ENCODE measurements around the gene STK32B. TPM values are rescaled to one million over a fixed set of nuclear protein-coding genes. Genes with fewer than 3 reads are reported as not detected.

STK32B gene
- total RNA-seq, 4 donors from 2014 or later = 0.39 to 2.7 (median 2.4) TPM

DNA sequence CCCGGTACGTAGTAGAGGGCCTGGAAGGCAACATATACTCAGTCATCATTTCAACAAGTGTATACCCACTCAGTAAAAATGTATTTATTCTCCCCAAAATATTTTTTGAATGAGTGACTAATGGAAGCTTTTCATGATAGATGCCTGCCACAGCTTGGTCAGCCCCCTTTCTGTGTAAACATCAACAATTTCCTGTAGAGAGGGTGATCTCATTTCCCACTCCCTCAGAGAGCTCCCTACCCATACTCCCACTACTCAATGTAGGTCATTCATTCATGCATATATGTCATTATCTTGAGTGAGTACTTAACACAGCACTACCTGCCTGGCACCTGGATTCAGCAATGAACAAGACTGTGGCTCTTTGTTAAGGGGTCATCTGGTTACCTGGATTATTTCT, 81.9 kb downstream of the STK32B start:
- Histone ChIP-seq H3K4me3 (no peak overlapping the region), H3K27ac (no peak overlapping the region), H3K36me3 (no peaks in the 10 kb centered on the region), H3K4me1 (peaks cover 0 to 6% (median under 1%) of the 10 kb centered on the region in 4 donors), H3K9me3 (peaks cover 0 to 11% (median 0%) of the 10 kb centered on the region in 4 donors), H3K27me3 (no peaks in the 10 kb centered on the region)
- no peak for DNase-seq (ENCODE audit: low spot score in 2 of 2)
- TF ChIP-seq EP300 (IDR thresholded peaks at IDR 0.05) = no peak
- no peak for TF ChIP-seq POLR2A (IDR thresholded peaks at IDR 0.05)
- TF ChIP-seq, protein P1, sequence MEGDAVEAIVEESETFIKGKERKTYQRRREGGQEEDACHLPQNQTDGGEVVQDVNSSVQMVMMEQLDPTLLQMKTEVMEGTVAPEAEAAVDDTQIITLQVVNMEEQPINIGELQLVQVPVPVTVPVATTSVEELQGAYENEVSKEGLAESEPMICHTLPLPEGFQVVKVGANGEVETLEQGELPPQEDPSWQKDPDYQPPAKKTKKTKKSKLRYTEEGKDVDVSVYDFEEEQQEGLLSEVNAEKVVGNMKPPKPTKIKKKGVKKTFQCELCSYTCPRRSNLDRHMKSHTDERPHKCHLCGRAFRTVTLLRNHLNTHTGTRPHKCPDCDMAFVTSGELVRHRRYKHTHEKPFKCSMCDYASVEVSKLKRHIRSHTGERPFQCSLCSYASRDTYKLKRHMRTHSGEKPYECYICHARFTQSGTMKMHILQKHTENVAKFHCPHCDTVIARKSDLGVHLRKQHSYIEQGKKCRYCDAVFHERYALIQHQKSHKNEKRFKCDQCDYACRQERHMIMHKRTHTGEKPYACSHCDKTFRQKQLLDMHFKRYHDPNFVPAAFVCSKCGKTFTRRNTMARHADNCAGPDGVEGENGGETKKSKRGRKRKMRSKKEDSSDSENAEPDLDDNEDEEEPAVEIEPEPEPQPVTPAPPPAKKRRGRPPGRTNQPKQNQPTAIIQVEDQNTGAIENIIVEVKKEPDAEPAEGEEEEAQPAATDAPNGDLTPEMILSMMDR (IDR thresholded peaks at IDR 0.05) = no peak
- WGBS, 2 donors = 58 to 72% methylated on average over 2 of the region's 2 CpGs

DNA sequence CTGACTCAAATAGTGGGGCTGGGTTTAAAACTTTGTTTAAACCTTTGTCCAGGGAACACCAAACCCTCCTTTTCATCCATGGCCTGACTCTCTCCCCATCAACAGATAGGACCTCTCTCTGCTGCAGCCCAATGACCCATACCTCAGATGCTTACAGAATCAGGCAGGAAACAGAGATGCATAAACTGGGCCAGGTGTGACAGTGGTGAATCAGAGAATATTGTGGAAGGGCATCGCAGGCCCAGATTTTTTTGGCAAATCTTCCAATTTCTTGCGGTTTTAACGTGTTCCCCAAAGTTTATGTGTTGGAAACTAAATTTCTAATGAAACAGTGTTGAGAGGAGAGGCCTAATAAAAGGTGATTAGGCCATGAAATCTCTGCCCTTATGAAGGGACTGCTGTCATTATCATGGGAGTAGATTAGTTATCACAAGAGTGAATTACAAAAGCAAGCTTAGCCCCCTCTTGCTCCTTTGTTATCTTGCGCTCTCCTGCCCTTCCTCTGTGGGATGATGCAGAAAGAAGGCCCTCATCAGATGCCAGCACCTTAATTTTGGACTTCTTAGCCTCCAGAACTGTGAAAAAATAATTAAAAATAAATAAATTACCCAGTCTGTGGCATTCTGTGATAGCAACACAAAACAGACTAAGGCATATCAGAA, 82.8 kb downstream of the STK32B start:
- TF ChIP-seq, protein P1 (IDR thresholded peaks at IDR 0.05) = no peak
- TF ChIP-seq POLR2A (IDR thresholded peaks at IDR 0.05) = no peak
- TF ChIP-seq EP300 (IDR thresholded peaks at IDR 0.05) = no peak
- Histone ChIP-seq H3K27me3 (no peaks in the 10 kb centered on the region), H3K4me3 (no peak overlapping the region), H3K4me1 (peaks cover 0 to 7% (median 2%) of the 10 kb centered on the region in 4 donors), H3K36me3 (no peaks in the 10 kb centered on the region), H3K9me3 (peaks cover 0 to 11% (median 0%) of the 10 kb centered on the region in 4 donors), H3K27ac (no peak overlapping the region)
- no peak for DNase-seq (ENCODE audit: low spot score in 2 of 2)
- 69 to 86% methylated on average over 4 of the region's 4 CpGs for WGBS, 2 donors

DNA sequence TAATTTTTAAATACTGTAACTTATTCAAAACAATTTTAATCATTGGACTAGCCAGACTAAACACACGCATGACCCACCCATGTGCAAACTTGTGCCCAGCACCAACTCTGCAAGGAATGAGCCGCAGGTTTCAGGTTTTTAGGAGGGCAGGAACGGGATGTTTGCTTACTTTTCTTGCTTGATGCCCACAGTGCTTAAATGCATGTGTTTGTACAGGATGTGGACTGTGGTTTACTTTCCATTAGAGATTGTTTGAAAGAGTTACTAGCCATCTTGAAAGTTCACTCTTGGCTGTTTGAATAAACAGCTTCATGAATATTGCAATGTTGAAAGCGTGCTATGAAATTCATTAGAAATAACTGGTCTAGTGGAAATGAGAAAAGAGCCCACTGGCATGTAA, 83.3 kb downstream of the STK32B start:
- 91 to 96% methylated on average over 4 of the region's 4 CpGs for WGBS, 2 donors

DNA sequence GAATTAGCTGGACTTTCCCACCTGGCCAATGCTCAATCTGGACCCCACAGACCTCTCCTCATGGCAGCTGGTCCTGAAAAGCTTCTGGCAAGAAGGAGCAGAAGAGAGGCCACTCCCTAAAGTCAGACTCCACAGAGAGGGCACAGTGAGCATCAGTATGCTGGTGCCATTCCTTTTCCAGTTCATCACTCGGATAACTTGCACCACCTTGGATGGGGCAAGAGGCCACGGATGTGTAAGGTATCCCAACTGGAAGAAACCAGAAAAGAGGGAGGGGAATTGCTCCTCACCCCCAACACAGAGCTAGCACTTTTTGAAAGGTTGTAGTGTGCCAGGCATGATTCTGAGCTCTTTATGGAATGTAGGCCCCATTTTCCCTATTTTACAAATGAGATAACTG, 85.9 kb downstream of the STK32B start:
- DNase-seq (ENCODE audit: low spot score in 2 of 2) = no peak
- WGBS, 2 donors = 85 to 90% methylated on average over 2 of the region's 2 CpGs
- Histone ChIP-seq H3K4me3 (no peak overlapping the region), H3K9me3 (no peaks in the 10 kb centered on the region), H3K27ac (no peak overlapping the region), H3K27me3 (no peaks in the 10 kb centered on the region), H3K4me1 (peaks cover 0 to 7% (median 2%) of the 10 kb centered on the region in 4 donors), H3K36me3 (no peaks in the 10 kb centered on the region)
- no peak for TF ChIP-seq POLR2A (IDR thresholded peaks at IDR 0.05)
- TF ChIP-seq EP300 (IDR thresholded peaks at IDR 0.05) = no peak
- TF ChIP-seq, protein P1 (IDR thresholded peaks at IDR 0.05) = no peak

More for the DNA sequence above, 83.3 kb downstream of the STK32B start:
- Histone ChIP-seq H3K27ac (no peak overlapping the region), H3K36me3 (no peaks in the 10 kb centered on the region), H3K9me3 (peaks cover 0 to 11% (median 0%) of the 10 kb centered on the region in 4 donors), H3K4me3 (no peak overlapping the region), H3K4me1 (peaks cover 0 to 7% (median 2%) of the 10 kb centered on the region in 4 donors), H3K27me3 (no peaks in the 10 kb centered on the region)
- DNase-seq (ENCODE audit: low spot score in 2 of 2) = no peak
- TF ChIP-seq, protein P1 (IDR thresholded peaks at IDR 0.05) = no peak
- no peak for TF ChIP-seq EP300 (IDR thresholded peaks at IDR 0.05)
- no peak for TF ChIP-seq POLR2A (IDR thresholded peaks at IDR 0.05)

DNA sequence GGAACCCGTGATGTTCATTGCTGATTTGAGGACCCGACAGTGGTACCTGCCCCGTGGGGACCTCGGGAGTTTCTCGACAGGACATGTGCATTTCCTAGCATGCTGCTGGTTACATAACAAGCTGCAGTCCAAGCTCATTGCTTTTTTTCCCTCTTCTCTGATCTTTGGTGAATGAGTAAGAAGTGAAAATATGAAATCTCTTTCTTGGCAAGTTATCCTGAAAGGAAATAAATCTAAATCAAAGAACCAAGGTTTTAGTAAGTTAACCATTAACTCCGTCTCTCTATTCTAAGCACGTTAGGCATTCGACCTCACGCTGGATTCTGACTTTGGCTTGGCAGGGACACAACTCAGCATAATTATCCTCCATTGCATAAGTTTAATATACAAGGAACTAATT, 86.6 kb downstream of the STK32B start:
- Histone ChIP-seq H3K4me3 (no peak overlapping the region), H3K4me1 (peaks cover 0 to 7% (median 2%) of the 10 kb centered on the region in 4 donors), H3K27me3 (no peaks in the 10 kb centered on the region), H3K27ac (no peak overlapping the region), H3K9me3 (no peaks in the 10 kb centered on the region), H3K36me3 (no peaks in the 10 kb centered on the region)
- no peak for DNase-seq (ENCODE audit: low spot score in 2 of 2)
- WGBS, 2 donors = 36 to 42% methylated on average over 9 of the region's 9 CpGs
- TF ChIP-seq EP300 (IDR thresholded peaks at IDR 0.05) (no peak), POLR2A (IDR thresholded peaks at IDR 0.05) (no peak)
- TF ChIP-seq, protein P1 (IDR thresholded peaks at IDR 0.05) = no peak
